Rectal smooth muscle tissue (tissue), 1 donor: ENCODE measurements around the gene RPL31.

Experiments
- H3K27ac ChIP-seq: one replicate; pipeline ENCODE4 v1.7.0; 2013; ENCODE audit warnings: low read depth, low read length, inconsistent platforms
- H3K27me3 ChIP-seq: one replicate; pipeline ENCODE4 v1.7.0; 2013; ENCODE audit warnings: low read length; ENCODE audit not compliant: control insufficient read depth, insufficient read depth
- H3K36me3 ChIP-seq: one replicate; pipeline ENCODE4 v1.7.0; 2013; ENCODE audit warnings: low read length; ENCODE audit not compliant: control insufficient read depth, insufficient read depth
- H3K4me1 ChIP-seq: one replicate; pipeline ENCODE4 v1.7.0; 2013; ENCODE audit warnings: low read length; ENCODE audit not compliant: control insufficient read depth, insufficient read depth
- H3K4me3 ChIP-seq: one replicate; pipeline ENCODE4 v1.7.0; 2013; ENCODE audit warnings: low read length
- H3K9ac ChIP-seq: one replicate; pipeline ENCODE4 v1.7.0; 2013; ENCODE audit warnings: low read length

Gene RPL31

DNA sequence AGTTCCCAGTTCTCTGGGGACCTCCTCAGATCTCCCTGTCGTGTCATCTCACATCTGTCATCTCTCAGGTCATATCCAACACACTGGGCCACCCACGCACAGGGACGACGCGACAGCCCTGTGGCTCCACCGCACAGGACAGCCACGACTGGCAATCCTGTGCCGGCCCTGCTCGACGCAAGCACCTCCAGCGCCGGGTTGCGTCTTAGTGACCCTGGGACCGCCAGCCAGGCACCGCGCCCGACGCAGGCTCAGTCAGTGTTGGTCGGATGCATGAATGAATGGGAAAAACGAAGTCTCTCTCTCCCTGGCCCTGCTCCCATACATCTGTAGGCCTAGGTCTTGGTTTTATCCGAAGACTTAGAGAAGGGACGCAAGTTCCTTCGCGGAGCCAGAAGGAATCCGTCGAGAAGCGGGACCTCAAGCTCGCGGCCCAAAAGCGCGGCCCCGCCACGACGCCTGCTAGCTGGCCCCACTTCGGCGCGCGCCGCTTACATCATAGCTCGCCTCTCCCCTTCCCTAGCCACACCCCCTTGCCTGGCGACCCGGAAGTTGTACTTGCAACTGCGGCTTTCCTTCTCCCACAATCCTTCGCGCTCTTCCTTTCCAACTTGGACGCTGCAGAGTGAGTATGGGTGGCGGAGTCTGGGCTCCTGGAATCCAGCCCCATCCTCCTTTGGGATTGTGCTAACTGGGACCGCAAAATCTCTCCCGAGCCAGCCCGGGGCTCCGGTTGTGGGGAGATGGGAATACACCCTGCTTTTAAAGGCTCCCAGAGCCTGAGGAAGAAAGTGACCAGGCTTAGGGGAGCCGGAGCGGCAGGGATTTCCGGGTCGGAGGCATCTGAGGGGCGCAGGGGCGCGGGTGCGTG lies at the start of gene RPL31:
Gene RPL31, plus strand, starts transcription at position 599 of the 871 bp plus-strand sequence. CDS start 413 bp downstream, outside the sequence.
- peaks cover 13% of the 10 kb centered on the region for H3K4me1 ChIP-seq
- H3K27ac ChIP-seq: peak within 1 kb of the TSS; percentile 77
- H3K9ac ChIP-seq: peak within 1 kb of the TSS; percentile 89
- peaks cover 28% of the 10 kb centered on the region for H3K36me3 ChIP-seq
- H3K4me3 ChIP-seq: peak within 1 kb of the TSS; percentile 85
- H3K27me3 ChIP-seq: no peaks in the 10 kb centered on the region

DNA sequence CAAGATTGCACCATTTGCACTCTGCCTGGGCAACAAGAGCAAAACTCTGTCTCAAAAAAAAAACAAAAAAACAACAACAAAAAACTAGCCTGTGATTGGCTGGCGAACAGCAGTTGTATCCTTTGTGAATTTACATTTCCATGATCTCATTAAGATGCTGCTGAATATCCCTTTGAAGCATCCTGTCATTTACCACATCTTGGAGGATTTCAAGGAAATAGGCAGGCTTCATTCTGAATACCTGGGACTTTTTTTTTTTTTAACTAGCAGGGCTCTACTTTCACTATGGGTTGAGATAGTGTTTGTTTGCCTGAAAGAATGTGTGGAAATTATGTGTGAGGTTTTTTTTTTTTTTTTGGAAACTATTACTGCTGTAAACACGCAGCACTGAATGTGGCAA lies 49.6 kb upstream of the RPL31 start:
- Histone ChIP-seq H3K36me3 (no peaks in the 10 kb centered on the region), H3K9ac (no peak overlapping the region), H3K27me3 (no peaks in the 10 kb centered on the region), H3K4me1 (no peaks in the 10 kb centered on the region), H3K4me3 (no peak overlapping the region), H3K27ac (no peak overlapping the region)

DNA sequence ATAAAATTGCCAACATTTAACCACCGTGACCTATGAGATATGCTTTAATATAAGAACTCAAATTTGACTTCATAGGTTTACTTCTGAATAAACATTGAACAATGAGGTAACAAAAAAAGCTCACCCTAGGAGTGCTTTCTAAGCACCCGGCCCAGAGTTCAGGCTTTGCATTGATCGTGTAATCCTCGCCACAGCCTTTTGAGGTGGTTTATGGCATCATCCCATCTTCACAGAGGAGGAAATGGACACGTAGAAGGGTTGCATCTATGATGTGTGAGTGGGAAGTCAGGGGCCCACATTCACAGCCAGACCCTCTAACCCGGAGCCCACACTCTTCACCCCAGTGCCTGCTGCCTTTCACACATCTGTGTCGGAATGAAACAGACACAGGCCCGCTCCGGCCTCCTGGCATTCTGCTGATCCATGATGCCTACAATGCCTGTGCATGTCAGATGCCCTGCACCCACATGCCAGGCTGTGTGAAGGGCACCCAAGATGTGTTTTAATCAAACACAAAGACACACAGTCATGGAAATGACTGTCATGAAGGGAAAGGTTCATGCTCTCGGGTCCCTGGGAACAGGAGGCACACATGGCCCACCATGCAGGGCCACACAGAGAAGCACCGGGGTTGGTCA lies 48.6 kb upstream of the RPL31 start:
- Histone ChIP-seq H3K27ac (no peak overlapping the region), H3K36me3 (no peaks in the 10 kb centered on the region), H3K4me3 (no peak overlapping the region), H3K4me1 (peaks cover 3% of the 10 kb centered on the region), H3K27me3 (no peaks in the 10 kb centered on the region), H3K9ac (no peak overlapping the region)

DNA sequence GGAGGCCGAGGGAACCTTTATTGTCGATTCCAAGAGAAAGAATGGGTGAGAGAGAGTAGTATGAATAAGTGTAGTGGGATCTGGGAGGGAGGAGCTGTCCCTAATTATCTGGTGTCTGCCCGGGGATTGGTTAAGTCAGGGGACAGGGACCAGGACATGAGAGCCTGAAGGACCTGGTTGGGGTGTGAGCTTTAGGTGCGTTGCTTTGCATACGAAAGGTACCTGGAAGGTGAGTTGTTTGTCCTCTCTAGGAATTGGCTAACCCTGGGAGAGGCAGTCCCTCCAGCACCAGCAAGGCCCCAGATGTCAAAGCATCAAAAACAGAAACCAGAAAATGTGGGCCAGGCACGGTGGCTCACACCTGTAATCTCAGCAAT lies 48.1 kb upstream of the RPL31 start:
- peaks cover 3% of the 10 kb centered on the region for H3K4me1 ChIP-seq
- no peak overlapping the region for H3K4me3 ChIP-seq

DNA sequence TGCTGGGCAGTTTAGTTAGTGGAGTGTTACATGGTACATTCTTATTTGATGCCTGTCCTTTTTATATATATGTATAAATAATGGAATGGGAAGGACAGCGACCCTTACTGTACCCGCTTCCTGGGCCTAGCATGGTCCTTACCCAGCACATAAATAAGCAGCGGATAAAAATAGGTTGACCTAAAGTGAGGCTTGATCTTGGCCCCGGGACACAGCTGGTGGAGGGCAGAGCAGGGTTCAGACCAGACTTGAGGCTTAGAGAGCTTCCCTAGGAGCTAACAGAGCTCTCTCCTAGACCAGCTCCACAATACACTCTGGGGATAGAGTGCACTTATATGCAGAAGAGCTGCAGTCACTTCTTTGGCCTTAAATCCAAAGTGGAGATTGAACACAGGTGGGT lies 46.9 kb upstream of the RPL31 start:
- Histone ChIP-seq H3K27ac (no peak overlapping the region), H3K36me3 (no peaks in the 10 kb centered on the region), H3K4me1 (peaks cover 3% of the 10 kb centered on the region), H3K4me3 (no peak overlapping the region), H3K9ac (no peak overlapping the region), H3K27me3 (no peaks in the 10 kb centered on the region)

More for the DNA sequence above, 48.1 kb upstream of the RPL31 start:
- Histone ChIP-seq H3K27me3 (no peaks in the 10 kb centered on the region), H3K27ac (no peak overlapping the region), H3K36me3 (no peaks in the 10 kb centered on the region), H3K9ac (no peak overlapping the region)

DNA sequence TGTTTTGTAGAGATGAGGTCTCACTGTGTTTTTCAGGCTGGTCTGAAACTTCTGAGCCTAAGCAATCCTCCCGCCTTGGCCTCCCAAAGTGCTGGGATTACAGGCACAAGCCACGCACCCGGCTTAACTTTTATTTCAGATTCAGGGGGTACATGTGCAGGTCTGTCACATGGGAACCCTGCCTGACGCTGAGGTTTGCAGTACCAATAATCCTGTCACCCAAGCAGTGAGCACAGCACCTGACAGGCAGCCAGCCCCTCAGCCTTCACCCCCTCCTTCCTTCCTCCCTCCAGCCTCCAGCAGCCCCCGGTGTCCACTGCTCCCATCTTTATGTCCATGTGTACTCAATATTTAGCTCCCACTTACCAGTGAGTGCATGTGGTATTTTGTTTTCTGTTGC lies 46.0 kb upstream of the RPL31 start:
- Histone ChIP-seq H3K4me3 (no peak overlapping the region), H3K4me1 (peaks cover 3% of the 10 kb centered on the region), H3K36me3 (no peaks in the 10 kb centered on the region), H3K27me3 (no peaks in the 10 kb centered on the region), H3K9ac (no peak overlapping the region), H3K27ac (no peak overlapping the region)

DNA sequence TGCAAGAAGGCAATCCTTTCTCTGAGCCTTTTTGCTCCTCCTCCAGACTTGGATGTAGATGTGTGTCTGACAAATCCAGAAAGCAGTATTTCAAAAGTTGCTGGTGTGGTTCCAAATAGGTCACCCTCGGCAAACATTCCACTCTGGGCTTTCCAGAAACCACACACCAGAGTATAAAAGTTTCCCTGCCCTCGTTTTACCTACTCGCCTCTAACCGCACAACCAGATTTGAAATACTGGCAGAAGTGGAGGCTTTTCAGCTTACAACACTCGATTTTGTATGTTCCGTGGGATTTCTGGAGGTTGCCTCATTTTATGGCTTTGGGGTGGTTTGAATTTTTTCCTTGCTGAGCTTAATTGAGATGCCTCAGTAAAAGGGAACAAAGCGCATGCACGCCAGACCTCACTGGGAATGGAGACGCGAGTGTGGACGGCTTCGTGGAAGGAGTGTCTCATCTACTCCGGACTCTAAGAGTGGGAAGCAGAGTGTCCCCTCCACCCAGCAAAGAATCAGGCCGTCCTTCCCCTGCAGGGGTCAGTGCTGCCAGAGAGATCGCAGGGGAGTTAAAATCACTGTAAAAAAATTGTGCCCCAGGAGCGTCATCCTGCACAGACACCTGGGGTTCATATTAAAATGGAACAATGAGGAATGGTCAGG lies 44.0 kb upstream of the RPL31 start:
- Histone ChIP-seq H3K36me3 (no peaks in the 10 kb centered on the region), H3K9ac (no peak overlapping the region), H3K27ac (no peak overlapping the region), H3K27me3 (no peaks in the 10 kb centered on the region), H3K4me1 (peaks cover 3% of the 10 kb centered on the region), H3K4me3 (no peak overlapping the region)

DNA sequence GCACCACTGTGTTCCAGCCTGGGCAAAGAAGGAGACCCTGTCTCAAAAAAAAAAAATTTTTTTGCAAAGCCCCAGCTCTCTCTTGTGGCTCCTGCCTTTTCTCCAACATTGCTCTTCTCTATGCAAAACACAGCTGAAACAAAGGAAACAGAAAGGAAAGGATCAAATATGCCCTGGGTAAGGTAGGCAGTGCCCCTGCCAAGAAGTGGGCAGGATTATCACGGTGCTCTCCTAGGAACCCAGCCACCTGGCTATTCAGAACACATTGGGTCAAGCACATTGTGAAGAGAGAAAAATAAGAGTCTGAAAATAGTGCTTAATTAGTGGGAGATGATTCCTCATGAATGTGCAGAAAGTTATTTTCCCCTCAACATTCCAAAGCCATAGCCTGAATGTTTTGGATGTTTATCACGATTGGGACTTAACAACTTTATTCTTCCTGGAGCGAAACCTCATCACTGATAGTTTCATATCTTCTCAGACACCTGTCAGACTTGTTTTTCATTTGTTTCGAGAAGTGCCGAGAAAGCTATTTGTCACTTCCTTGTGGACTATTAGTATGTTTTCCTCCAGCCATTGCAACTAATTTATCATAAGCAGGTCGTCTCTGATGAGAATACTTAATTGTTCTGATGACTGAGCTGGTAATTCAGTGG lies 42.7 kb upstream of the RPL31 start:
- H3K27me3 ChIP-seq: no peaks in the 10 kb centered on the region
- H3K27ac ChIP-seq: no peak overlapping the region

DNA sequence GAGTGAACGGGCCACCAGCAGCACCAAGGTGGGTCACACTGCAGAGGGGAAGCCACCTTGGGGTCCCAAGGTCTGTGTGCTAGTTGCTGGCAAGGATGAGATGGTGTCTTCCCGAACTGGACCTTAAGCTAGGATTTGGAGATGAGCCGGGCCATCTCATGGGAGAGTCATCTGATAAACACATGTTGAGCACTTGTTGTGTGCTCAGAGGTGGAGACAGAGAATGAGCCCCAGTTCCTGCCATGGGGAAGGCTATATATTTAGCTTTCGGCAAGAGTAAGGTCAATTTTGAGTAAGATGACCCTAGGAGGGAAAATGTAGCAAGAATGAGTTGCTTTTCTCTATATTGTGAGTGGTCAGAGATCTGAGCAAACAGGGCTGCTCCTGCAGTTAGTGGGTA lies 41.4 kb upstream of the RPL31 start:
- no peak overlapping the region for H3K9ac ChIP-seq
- H3K27me3 ChIP-seq: no peaks in the 10 kb centered on the region
- H3K27ac ChIP-seq: no peak overlapping the region
- no peaks in the 10 kb centered on the region for H3K36me3 ChIP-seq
- no peak overlapping the region for H3K4me3 ChIP-seq
- peaks cover 3% of the 10 kb centered on the region for H3K4me1 ChIP-seq

More for the DNA sequence above, 42.7 kb upstream of the RPL31 start:
- Histone ChIP-seq H3K4me1 (peaks cover 3% of the 10 kb centered on the region), H3K9ac (no peak overlapping the region), H3K4me3 (no peak overlapping the region), H3K36me3 (no peaks in the 10 kb centered on the region)

DNA sequence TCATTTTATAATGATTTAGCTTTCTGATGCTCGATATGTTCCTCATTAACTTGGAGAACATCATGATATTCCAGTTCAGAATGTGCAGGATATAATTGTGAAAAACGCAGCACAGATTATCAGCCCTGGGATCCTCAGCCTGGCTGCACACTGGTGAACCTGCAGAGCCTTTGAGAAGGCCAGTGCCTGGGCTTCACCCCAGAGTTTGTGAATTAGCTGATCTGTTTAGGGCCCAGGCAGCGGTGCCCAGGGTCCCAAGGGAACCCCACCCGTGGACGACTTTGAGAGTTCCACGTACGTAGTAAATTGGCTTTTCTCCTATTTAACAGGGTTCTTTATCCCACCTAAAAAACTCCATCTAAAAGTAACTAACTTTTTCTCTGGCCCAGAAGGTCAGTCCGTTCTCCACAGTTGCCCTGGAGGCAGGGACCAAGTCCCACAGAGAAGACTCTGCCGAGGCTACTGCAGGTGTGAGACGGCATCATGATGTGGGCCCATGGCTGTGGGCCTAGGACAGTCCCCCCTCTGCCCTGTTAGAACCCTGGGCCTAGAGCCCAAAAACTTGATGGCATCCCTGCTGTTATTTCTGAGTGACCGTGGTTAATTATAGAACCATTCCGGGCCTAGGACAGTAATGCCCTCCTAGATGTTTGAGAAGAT lies 39.6 kb upstream of the RPL31 start:
- Histone ChIP-seq H3K36me3 (no peaks in the 10 kb centered on the region), H3K27me3 (no peaks in the 10 kb centered on the region), H3K27ac (no peak overlapping the region), H3K4me3 (no peak overlapping the region), H3K9ac (no peak overlapping the region), H3K4me1 (peaks cover 3% of the 10 kb centered on the region)

DNA sequence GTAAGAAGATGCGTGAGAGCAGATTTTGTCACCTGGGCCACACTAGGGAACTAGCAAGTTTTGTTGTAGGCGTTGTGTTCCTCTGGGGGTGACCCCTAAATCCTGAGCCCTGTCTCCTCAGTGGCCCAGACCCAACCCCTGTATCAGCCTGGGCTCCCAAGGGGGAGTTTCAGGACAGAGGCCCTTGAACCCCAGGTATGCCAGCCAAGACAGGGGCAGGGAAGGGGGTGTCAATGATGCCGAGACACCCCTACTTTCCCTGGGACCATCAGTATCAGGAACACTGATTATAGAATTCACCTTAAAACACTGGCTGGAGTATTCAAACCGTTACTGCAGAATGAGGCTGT lies 39.1 kb upstream of the RPL31 start:
- Histone ChIP-seq H3K27ac (no peak overlapping the region), H3K27me3 (no peaks in the 10 kb centered on the region), H3K36me3 (no peaks in the 10 kb centered on the region), H3K4me1 (peaks cover 2% of the 10 kb centered on the region), H3K4me3 (no peak overlapping the region), H3K9ac (no peak overlapping the region)

DNA sequence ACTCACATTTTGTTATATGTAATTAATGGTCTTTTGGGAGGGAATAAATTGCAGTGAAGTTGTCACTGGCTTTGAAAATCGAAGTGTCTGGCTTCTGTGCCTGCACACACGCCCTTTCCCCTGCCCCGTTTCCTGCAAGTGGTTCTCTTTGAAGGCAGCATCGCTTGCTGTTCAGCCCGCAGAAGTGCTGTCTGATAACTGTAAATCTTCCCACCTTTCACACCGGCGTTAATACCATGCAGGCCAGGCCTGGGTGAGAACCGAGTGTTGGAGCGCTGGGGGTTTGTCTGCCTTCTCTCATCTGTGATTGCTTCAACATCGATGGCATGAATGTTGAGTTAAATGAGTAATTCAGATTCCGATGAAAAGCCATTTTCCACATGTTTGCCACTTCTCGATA lies 37.9 kb upstream of the RPL31 start:
- H3K27me3 ChIP-seq: no peaks in the 10 kb centered on the region
- no peaks in the 10 kb centered on the region for H3K36me3 ChIP-seq
- no peak overlapping the region for H3K27ac ChIP-seq
- no peaks in the 10 kb centered on the region for H3K4me1 ChIP-seq
- H3K9ac ChIP-seq: no peak overlapping the region
- H3K4me3 ChIP-seq: no peak overlapping the region
